ENCODE data around the gene GBA2. TPM values are rescaled to one million over a fixed set of nuclear protein-coding genes. Genes with fewer than 3 reads are reported as not detected.

Gene GBA2
- total RNA-seq = 64.7 and 64.9 TPM in 2 replicates

DNA sequence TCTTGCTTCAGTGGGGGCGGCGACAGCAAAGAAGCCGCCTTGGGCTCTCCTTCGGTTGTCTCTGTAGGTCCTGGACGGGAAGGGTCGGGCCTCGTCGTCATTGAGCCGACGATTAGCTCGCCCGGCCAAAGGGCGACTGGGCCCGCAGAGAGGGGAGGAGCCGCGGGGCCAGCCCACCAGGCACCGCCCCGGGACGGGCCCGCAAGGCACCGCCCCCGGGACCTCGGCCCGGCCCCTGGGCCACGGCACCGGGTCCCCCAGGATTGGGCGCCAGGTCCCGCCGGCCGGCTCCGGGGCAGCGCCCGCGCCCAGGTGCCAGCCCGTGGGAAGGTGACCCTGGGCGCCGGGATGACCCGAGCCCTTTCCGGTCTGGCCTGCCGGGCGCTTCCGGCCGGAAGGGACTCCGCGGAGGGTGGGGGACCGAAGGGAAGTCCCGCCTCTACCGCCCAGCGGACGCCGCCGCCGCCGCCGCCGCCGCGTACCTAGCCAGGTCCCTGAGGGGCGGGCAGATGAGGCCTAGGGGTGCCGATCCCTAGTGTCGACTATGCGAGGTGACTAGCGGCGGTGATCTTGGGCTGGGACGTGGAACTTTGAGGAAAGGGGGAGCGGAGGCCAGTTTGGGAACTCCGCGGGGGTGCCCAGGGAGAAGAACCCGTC lies at the start of gene GBA2, which contains the start of gene RGP1:
GBA2 (minus strand) TSS at position 371 of the 657 bp plus-strand sequence. CDS start 524 bp downstream, outside the sequence.
RGP1 (plus strand) TSS at position 430 of the 657 bp plus-strand sequence. CDS start 469 bp downstream, outside the sequence.
- DNase-seq (ENCODE audit: low read depth, low spot score) = no peak

GRCh38 chr9:35797311-35798109 lies 48.5 kb upstream of the GBA2 start:
- no peak for DNase-seq (ENCODE audit: low read depth, low spot score)

DNA sequence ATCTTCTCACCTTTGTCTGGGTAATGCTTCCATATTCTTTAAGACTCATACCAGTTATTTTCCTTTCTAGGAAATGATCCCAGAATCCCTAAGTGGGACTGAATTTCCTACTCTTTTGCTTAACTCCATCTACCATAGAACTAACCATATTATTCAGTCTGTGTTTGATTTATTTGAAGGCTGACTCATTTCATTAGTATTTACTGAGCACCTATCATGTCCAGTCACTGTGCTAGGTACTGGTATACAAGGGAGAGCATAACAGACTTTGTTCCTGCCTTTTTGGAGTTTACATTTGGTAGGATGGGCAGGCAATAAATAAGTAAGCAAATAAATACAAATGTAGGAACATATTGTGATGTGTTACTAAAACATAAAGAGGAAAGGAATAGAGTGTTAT lies 46.7 kb upstream of the GBA2 start:
- DNase-seq (ENCODE audit: low read depth, low spot score) = no peak

DNA sequence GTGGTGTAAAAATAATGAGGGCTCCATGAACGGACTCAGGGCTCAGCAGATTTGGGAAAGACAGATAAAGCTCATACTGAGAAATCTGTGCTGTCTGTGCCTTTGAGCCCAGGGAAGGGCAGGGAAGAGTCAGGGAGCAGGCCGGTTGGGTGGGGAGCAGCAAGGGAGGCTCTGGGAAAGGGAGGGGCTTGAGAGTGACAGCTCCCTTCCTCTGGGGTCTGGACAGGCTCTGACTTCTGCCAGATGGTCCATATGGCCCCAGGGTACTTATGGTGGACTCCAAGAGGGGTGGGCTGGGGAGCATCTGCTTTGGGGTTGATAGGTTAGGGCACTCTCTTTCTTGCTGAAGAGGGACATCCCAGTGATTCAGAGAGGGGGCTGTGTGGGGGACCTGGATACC lies 44.4 kb upstream of the GBA2 start:
- no peak for DNase-seq (ENCODE audit: low read depth, low spot score)

DNA sequence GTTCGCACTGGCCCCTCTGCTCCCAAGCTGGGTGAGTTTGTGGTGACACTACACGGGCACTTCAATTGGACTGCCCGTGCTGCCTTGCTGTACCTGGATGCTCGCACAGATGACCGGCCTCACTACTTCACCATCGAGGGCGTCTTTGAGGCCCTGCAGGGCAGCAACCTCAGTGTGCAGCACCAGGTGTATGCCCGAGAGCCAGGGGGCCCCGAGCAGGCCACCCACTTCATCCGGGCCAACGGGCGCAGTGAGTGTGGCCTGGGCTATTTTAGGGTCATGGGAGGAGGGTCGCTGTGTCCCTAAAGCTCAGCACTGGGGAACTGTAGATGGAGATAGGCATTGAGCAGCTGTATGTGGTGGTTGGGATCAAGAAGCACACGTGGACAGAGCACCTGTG lies 43.8 kb upstream of the GBA2 start:
- no peak for DNase-seq (ENCODE audit: low read depth, low spot score)

- no peak for DNase-seq (ENCODE audit: low read depth, low spot score)
These were observed 43.2 kb upstream of the GBA2 start for GRCh38 chr9:35792024-35792813.

DNA sequence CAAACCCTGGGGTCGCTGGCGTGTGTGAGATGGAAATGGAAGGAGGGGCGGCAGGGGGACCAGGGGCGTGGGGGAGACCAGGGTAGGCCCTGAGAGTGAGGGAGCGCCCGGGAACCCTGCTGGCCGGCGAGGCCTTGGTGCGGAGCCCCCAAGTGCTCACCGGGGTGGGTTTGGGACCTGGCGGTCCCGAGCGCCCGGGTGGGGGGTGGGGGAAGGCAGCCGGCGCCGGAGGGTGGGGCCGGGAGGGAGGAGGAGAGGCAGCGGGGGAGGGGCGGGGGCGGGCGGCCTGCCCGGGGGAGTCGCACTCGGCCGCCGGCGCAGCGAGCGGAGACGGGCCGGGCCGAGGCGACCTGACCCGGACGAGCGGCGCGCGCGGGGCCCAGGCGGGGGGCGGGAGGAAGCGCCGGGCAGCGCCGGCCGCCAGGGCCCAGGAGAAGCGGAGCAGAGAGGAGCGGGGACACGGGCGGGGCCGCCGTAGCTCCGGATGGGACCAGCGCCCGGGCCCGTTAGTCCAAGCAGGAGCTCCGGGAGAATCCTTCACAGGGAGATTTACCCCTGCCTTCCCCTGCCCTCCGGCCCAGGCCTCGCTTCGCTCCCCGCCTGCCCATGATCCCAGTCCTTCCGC lies 42.4 kb upstream of the GBA2 start, which contains the start of gene NPR2:
NPR2 (plus strand) TSS at position 295 of the 625 bp plus-strand sequence. CDS start 818 bp downstream, outside the sequence.
- DNase-seq (ENCODE audit: low read depth, low spot score) = no peak

GRCh38 chr9:35790385-35791296 lies 41.6 kb upstream of the GBA2 start:
- DNase-seq (ENCODE audit: low read depth, low spot score) = peak; percentile 61

GRCh38 chr9:35790025-35790384 lies 41.0 kb upstream of the GBA2 start:
- DNase-seq (ENCODE audit: low read depth, low spot score) = no peak

- DNase-seq (ENCODE audit: low read depth, low spot score) = no peak
These were observed 40.5 kb upstream of the GBA2 start for GRCh38 chr9:35789541-35789940.

DNA sequence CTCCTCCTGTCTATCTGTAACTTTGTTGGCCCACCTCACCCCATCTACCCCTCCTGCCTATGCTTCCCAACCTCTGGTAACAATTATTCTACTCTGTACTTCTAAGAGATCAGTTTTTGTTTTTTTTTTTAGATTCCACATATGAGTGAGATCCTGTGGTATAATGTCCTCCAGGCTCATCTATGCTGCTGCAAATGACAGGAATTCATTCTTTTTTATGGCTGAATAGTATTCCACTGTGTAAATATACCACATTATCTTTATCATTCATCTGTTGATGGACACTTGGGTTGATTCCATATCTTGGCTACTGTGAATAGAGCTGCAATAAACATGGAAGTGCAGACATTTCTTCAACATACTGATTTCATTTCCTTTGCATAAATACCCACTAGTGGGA lies 34.4 kb upstream of the GBA2 start:
- DNase-seq (ENCODE audit: low read depth, low spot score) = no peak

GRCh38 chr9:35781066-35781465 lies 32.0 kb upstream of the GBA2 start:
- no peak for DNase-seq (ENCODE audit: low read depth, low spot score)

GRCh38 chr9:35778496-35778895 lies 29.5 kb upstream of the GBA2 start:
- no peak for DNase-seq (ENCODE audit: low read depth, low spot score)

- DNase-seq (ENCODE audit: low read depth, low spot score) = no peak
These were observed 27.0 kb upstream of the GBA2 start for GRCh38 chr9:35776018-35776417.

DNA sequence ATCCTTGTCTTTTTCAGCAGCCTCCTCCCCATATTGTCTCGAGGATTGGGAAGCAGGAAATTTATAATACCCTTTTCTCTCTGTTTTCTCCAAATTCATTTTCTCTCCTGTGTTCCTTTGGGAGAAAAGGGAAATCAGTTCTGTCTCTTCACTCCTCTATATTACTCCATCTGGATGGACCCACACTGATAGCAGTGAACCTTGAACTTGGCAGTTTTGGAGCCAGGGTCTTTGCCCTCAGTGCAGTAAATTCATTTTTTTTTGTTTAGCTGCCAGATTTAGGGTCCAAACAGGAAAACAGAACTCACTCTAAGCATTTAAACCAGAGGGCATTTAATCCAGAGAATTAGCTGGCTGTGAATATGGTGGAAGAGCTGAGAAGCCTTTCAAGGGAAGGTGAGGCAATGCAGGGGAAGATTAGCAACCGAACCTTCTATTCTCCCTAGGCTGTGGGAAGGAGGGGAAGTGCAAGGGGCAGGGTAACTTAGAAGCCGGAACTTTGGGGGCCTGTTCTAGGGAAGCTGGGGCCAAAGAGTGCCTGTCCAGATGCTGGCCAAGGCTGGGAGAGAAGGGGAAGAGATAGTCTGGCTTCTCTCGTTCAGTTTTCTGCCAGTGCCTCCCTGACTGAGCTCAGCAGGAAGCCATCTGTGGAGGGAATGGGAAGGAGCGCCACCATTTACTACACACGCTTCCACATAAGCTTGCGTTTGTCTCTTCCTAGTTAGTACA lies 26.0 kb upstream of the GBA2 start:
- DNase-seq (ENCODE audit: low read depth, low spot score) = no peak

DNA sequence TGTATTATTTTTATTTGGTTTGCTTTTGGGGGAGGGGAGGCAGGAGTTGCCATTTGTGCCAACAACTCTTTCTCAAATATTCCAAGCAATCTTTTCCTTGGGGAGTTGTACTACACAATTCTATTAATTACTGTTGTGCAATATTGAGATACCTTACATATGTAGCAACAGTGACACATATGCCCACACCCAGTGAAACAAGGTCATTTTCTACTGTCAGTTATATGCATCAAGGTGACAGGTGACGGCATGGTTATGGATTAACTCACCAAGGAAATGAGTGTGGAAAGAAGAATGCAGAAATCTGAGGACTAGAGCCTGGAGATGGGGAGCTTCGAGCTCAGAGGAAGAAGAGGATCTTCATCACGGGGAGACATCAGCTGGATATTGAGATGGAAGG lies 22.9 kb upstream of the GBA2 start:
- DNase-seq (ENCODE audit: low read depth, low spot score) = no peak

- DNase-seq (ENCODE audit: low read depth, low spot score) = no peak
These were observed 22.5 kb upstream of the GBA2 start for GRCh38 chr9:35771534-35771933.

- DNase-seq (ENCODE audit: low read depth, low spot score) = no peak
These were observed 22.0 kb upstream of the GBA2 start for GRCh38 chr9:35771075-35771433.

DNA sequence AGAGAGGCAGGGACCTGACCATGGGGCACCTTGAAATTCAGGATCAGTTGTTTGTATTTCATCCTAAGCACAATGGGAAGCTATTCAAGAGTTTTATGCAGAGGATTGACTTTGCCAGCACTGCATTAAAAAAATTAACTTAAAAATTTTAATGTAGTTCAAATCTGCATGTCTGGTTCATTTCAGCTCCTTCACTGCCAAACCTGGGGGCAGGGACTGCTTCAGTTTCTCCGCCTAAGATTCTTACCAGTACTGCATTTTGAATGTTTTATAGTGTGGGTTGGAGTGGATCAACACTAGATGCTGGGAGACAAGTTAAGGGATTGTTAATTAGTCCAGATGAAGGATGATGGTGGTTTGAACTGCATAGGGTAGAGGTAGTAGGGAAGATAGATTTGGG lies 20.7 kb upstream of the GBA2 start:
- no peak for DNase-seq (ENCODE audit: low read depth, low spot score)

GRCh38 chr9:35767458-35767857 lies 18.4 kb upstream of the GBA2 start:
- DNase-seq (ENCODE audit: low read depth, low spot score) = no peak
